Uterus (tissue), 4 donors: ENCODE data around the gene LCN1. TPM values are rescaled to one million over a fixed set of nuclear protein-coding genes. Genes with fewer than 3 reads are reported as not detected.

Source experiments
- DNase-seq, 2 donors: peaks; one replicate each; pipeline ENCODE4 v3.0.0-alpha.2; 2019 to 2020
- H3K27ac ChIP-seq, 2 donors: fragments of 200-600 bp; sonication (generic); 1 replicate in 1 of 2; 2 replicates in 1 of 2; pipeline ENCODE4 v1.5.1; 2016 to 2018
- H3K27me3 ChIP-seq, 2 donors: fragments of 200-600 bp; sonication (generic); one replicate each; pipeline ENCODE4 v1.5.1; 2018 to 2019; ENCODE audit warnings: control low read depth in 1 of 2
- H3K36me3 ChIP-seq, 2 donors: fragments of 200-600 bp; sonication (generic); one replicate each; pipeline ENCODE4 v1.5.1; 2019; ENCODE audit warnings: control low read depth in 1 of 2
- H3K4me1 ChIP-seq, 2 donors: fragments of 200-600 bp; sonication (generic); one replicate each; pipeline ENCODE4 v1.5.1; 2018 to 2019; ENCODE audit warnings: control low read depth in 1 of 2
- H3K4me3 ChIP-seq, 2 donors: fragments of 200-600 bp; sonication (generic); 1 replicate in 1 of 2; 2 replicates in 1 of 2; pipeline ENCODE4 v1.5.1; 2018 to 2019; ENCODE audit warnings: mild to moderate bottlenecking in 1 of 2
- H3K9me3 ChIP-seq, 2 donors: fragments of 200-600 bp; sonication (generic); one replicate each; pipeline ENCODE4 v1.5.1; 2019; ENCODE audit warnings: control low read depth in 1 of 2
- CTCF ChIP-seq, 4 experiments: fragments of 200-600 bp in 2 of 4; fragments of 450-650 bp in 2 of 4; sonication (generic) in 2 of 4; IDR thresholded peaks; one replicate each; pipeline ENCODE4 v1.5.1; 2016 to 2019; ENCODE audit warnings: antibody characterized with exemption in 4 of 4, mild to moderate bottlenecking in 2 of 4, moderate library complexity in 1 of 4
- POLR2A ChIP-seq, 2 donors: fragments of 450-650 bp; IDR thresholded peaks; one replicate each; pipeline ENCODE4 v1.6.1; 2016; ENCODE audit warnings: antibody characterized with exemption in 2 of 2, mild to moderate bottlenecking in 1 of 2, moderate library complexity in 1 of 2
- intact Hi-C: fragments of 100-400 bp; cut with DNase I; formaldehyde crosslinking; loops from one replicate; pipeline ENCODE4 v1.15.1; 2023; ENCODE audit warnings: low total_unique reads
- total RNA-seq, 4 donors: library from RNA; depleted of rRNA in 3 of 4; stranded (reverse); fragments of >200 nt in 3 of 4; gene quantifications; one replicate each; pipeline versions ENCODE4 v1.1.0 to v1.2.4, GENCODE V29; 2014 to 2023
- donor health status: DM: yes; HTN: yes; CAD: no.

Gene LCN1
- total RNA-seq, 4 donors from 2014 or later, result 2.2 TPM; not detected in 3

GRCh38 chr9:135554718-135555117 is 33.5 kb downstream of the LCN1 start:
- TF ChIP-seq POLR2A (IDR thresholded peaks at IDR 0.05), result no peak
- TF ChIP-seq CTCF (IDR thresholded peaks at IDR 0.05), result no peak
- Histone ChIP-seq H3K4me1 (no peaks in the 10 kb centered on the region), H3K4me3 (no peak overlapping the region), H3K9me3 (no peaks in the 10 kb centered on the region), H3K27me3 (no peaks in the 10 kb centered on the region), H3K36me3 (no peaks in the 10 kb centered on the region), H3K27ac (no peak overlapping the region)
- intact Hi-C loops, result no loop called here
- no peak for DNase-seq

- no peak for DNase-seq
- no peak for TF ChIP-seq CTCF (IDR thresholded peaks at IDR 0.05)
- no peak for TF ChIP-seq POLR2A (IDR thresholded peaks at IDR 0.05)
- no peaks in the 10 kb centered on the region for H3K36me3 ChIP-seq
- H3K4me3 ChIP-seq, result no peak overlapping the region
- H3K27ac ChIP-seq, result no peak overlapping the region
- no peaks in the 10 kb centered on the region for H3K27me3 ChIP-seq
- H3K4me1 ChIP-seq, result no peaks in the 10 kb centered on the region
- intact Hi-C loops, result no loop called here
- H3K9me3 ChIP-seq, result no peaks in the 10 kb centered on the region
Measured at GRCh38 chr9:135555203-135555602, 34.0 kb downstream of the LCN1 start.

GRCh38 chr9:135555910-135556309 is 34.7 kb downstream of the LCN1 start:
- Histone ChIP-seq H3K9me3 (no peaks in the 10 kb centered on the region), H3K36me3 (no peaks in the 10 kb centered on the region), H3K4me1 (no peaks in the 10 kb centered on the region), H3K4me3 (no peak overlapping the region), H3K27me3 (no peaks in the 10 kb centered on the region), H3K27ac (no peak overlapping the region)
- no peak for DNase-seq
- no peak for TF ChIP-seq POLR2A (IDR thresholded peaks at IDR 0.05)
- no peak for TF ChIP-seq CTCF (IDR thresholded peaks at IDR 0.05)
- intact Hi-C loops, result no loop called here

- intact Hi-C loops, result no loop called here
- Histone ChIP-seq H3K27me3 (no peaks in the 10 kb centered on the region), H3K9me3 (no peaks in the 10 kb centered on the region), H3K36me3 (no peaks in the 10 kb centered on the region), H3K4me3 (no peak overlapping the region), H3K4me1 (no peaks in the 10 kb centered on the region), H3K27ac (no peak overlapping the region)
- TF ChIP-seq POLR2A (IDR thresholded peaks at IDR 0.05) (no peak), CTCF (IDR thresholded peaks at IDR 0.05) (no peak)
- DNase-seq, result no peak
Measured at GRCh38 chr9:135559606-135560005, 38.4 kb downstream of the LCN1 start.

GRCh38 chr9:135561391-135562234 is 40.4 kb downstream of the LCN1 start, which contains the start of gene PAEP:
Gene PAEP (plus strand): TSS chr9:135561756.
- no peaks in the 10 kb centered on the region for H3K9me3 ChIP-seq
- no peak for DNase-seq
- H3K36me3 ChIP-seq, result no peaks in the 10 kb centered on the region
- no peaks in the 10 kb centered on the region for H3K4me1 ChIP-seq
- no peak within 1 kb of the TSS for H3K4me3 ChIP-seq
- no peak for TF ChIP-seq POLR2A (IDR thresholded peaks at IDR 0.05)
- TF ChIP-seq CTCF (IDR thresholded peaks at IDR 0.05), result no peak
- no peak within 1 kb of the TSS for H3K27ac ChIP-seq
- no peaks in the 10 kb centered on the region for H3K27me3 ChIP-seq
- intact Hi-C loops, result no loop called here
